Muscle of arm (tissue), 12 donors: ENCODE results near the gene CNTNAP2. TPM values are rescaled to one million over a fixed set of nuclear protein-coding genes. Genes with fewer than 3 reads are reported as not detected.
A peak's percentile ranks its signal among the peaks of the same experiment; 100 is the strongest.
"Not testable (repeated sequence)": the region's sequence is repeated elsewhere in the genome, so short reads cannot be mapped to it uniquely, and the experiment has no call there.

ENCODE experiments used
- DNase-seq: peaks from one replicate; pipeline ENCODE4 v3.0.0-alpha.2; 2013
- polyA plus RNA-seq, 12 donors: library from polyadenylated mRNA; unstranded; fragments of 120-200 nt; gene quantifications; one replicate each; pipeline ENCODE4 v1.2.1, GENCODE V29; 2013; ENCODE audit not compliant: insufficient read length in 12 of 12

Gene CNTNAP2
- polyA plus RNA-seq, 12 donors: 7.4 to 16.1 (median 10.3) TPM; not detected in 1

GRCh38 chr7:147096629-147097028 lies 980.0 kb downstream of the CNTNAP2 start:
- DNase-seq: no peak

- DNase-seq: no peak
Observed at GRCh38 chr7:147103224-147103623, 986.6 kb downstream of the CNTNAP2 start.

GRCh38 chr7:147106746-147107145 lies 990.1 kb downstream of the CNTNAP2 start:
- peak; percentile 10 for DNase-seq

GRCh38 chr7:147114525-147114924 lies 997.9 kb downstream of the CNTNAP2 start:
- DNase-seq: not testable (repeated sequence)

GRCh38 chr7:147136352-147136751 lies 1019.8 kb downstream of the CNTNAP2 start:
- peak; percentile 48 for DNase-seq

GRCh38 chr7:147145194-147145593 lies 1028.6 kb downstream of the CNTNAP2 start:
- no peak for DNase-seq

GRCh38 chr7:147146169-147146568 lies 1029.6 kb downstream of the CNTNAP2 start:
- no peak for DNase-seq

- peak; percentile 28 for DNase-seq
Observed at GRCh38 chr7:147151661-147152060, 1035.1 kb downstream of the CNTNAP2 start.

GRCh38 chr7:147153571-147153970 lies 1037.0 kb downstream of the CNTNAP2 start:
- no peak for DNase-seq

GRCh38 chr7:147161405-147161804 lies 1044.8 kb downstream of the CNTNAP2 start:
- no peak for DNase-seq

GRCh38 chr7:147170341-147171012 lies 1053.9 kb downstream of the CNTNAP2 start:
- no peak for DNase-seq

- no peak for DNase-seq
Observed at GRCh38 chr7:147171013-147171391, 1054.4 kb downstream of the CNTNAP2 start.

GRCh38 chr7:147173883-147174282 lies 1057.3 kb downstream of the CNTNAP2 start:
- no peak for DNase-seq

- no peak for DNase-seq
Observed at GRCh38 chr7:147182874-147183273, 1066.3 kb downstream of the CNTNAP2 start.

- DNase-seq: no peak
Observed at GRCh38 chr7:147183276-147183675, 1066.7 kb downstream of the CNTNAP2 start.

GRCh38 chr7:147188467-147188866 lies 1071.9 kb downstream of the CNTNAP2 start:
- DNase-seq: no peak

GRCh38 chr7:147193476-147193875 lies 1076.9 kb downstream of the CNTNAP2 start:
- DNase-seq: no peak

GRCh38 chr7:147196481-147196880 lies 1079.9 kb downstream of the CNTNAP2 start:
- DNase-seq: no peak

- DNase-seq: no peak
Observed at GRCh38 chr7:147197006-147197405, 1080.4 kb downstream of the CNTNAP2 start.

GRCh38 chr7:147199868-147200267 lies 1083.3 kb downstream of the CNTNAP2 start:
- DNase-seq: no peak

- DNase-seq: no peak
Observed at GRCh38 chr7:147207988-147208387, 1091.4 kb downstream of the CNTNAP2 start.

- DNase-seq: no peak
Observed at GRCh38 chr7:147231275-147231674, 1114.7 kb downstream of the CNTNAP2 start.

- peak; percentile 18 for DNase-seq
Observed at GRCh38 chr7:147235645-147236382, 1119.2 kb downstream of the CNTNAP2 start.
